MM.1S (cell line): ENCODE measurements around the gene ST6GALNAC2.
A peak's percentile ranks its signal among the peaks of the same experiment; 100 is the strongest.

Experiments used
- DNase-seq: peaks from one replicate; pipeline ENCODE4 v3.0.0-alpha.2; 2015
- H2AFZ ChIP-seq: fragments of 300-600 bp; sonication (generic); 2 replicates; pipeline ENCODE4 v1.6.0; 2016; ENCODE audit warnings: antibody characterized with exemption, low read length
- H3F3A ChIP-seq: fragments of 300-600 bp; sonication (generic); 2 replicates; pipeline ENCODE4 v1.6.1; 2016; ENCODE audit warnings: mild to moderate bottlenecking, antibody characterized with exemption, low read length, moderate library complexity, mixed read lengths; ENCODE audit not compliant: insufficient read depth
- H3K27ac ChIP-seq: fragments of 300-600 bp; sonication (generic); 2 replicates; pipeline ENCODE4 v1.5.1; 2016; ENCODE audit warnings: mild to moderate bottlenecking, low read length
- H3K27me3 ChIP-seq: fragments of 300-600 bp; sonication (generic); replicated peaks from 2 replicates; pipeline ENCODE4 v1.6.0; 2016; ENCODE audit warnings: low read length; ENCODE audit not compliant: insufficient read depth
- H3K36me3 ChIP-seq: fragments of 300-600 bp; sonication (generic); replicated peaks from 2 replicates; pipeline ENCODE4 v1.6.1; 2016; ENCODE audit warnings: mild to moderate bottlenecking, low read length, mixed read lengths; ENCODE audit not compliant: insufficient read depth
- H3K4me1 ChIP-seq: fragments of 300-600 bp; sonication (generic); 2 replicates; pipeline ENCODE4 v1.6.1; 2016; ENCODE audit warnings: low read length, mixed read lengths
- H3K4me2 ChIP-seq: fragments of 300-600 bp; sonication (generic); 2 replicates; pipeline ENCODE4 v1.6.0; 2016; ENCODE audit warnings: low read depth, low read length
- H3K4me3 ChIP-seq: fragments of 300-600 bp; sonication (generic); 2 replicates; pipeline ENCODE4 v1.5.1; 2016; ENCODE audit warnings: low read length, mixed read lengths
- H3K79me2 ChIP-seq: fragments of 300-600 bp; sonication (generic); 2 replicates; pipeline ENCODE4 v1.6.1; 2016; ENCODE audit warnings: mixed run types, low read length, mixed read lengths
- H3K9ac ChIP-seq: fragments of 300-600 bp; sonication (generic); 2 replicates; pipeline ENCODE4 v1.6.1; 2016; ENCODE audit warnings: low read length, mixed read lengths
- H3K9me2 ChIP-seq: fragments of 300-600 bp; sonication (generic); replicated peaks from 2 replicates; pipeline ENCODE4 v1.6.1; 2016; ENCODE audit warnings: mild to moderate bottlenecking, low read length, mixed read lengths; ENCODE audit not compliant: insufficient read depth
- H3K9me3 ChIP-seq: fragments of 300-600 bp; sonication (generic); replicated peaks from 2 replicates; pipeline ENCODE4 v1.6.1; 2016; ENCODE audit warnings: mild to moderate bottlenecking, low read length, mixed read lengths; ENCODE audit not compliant: insufficient read depth
- H4K20me1 ChIP-seq: fragments of 300-600 bp; sonication (generic); 2 replicates; pipeline ENCODE4 v1.6.1; 2016; ENCODE audit warnings: mild to moderate bottlenecking, low read length, moderate library complexity, mixed read lengths; ENCODE audit not compliant: insufficient read depth
- EZH2 ChIP-seq: fragments of 300-600 bp; sonication (generic); optimal IDR thresholded peaks from 2 replicates; pipeline ENCODE3; 2017; ENCODE audit warnings: low read depth, mild to moderate bottlenecking, antibody characterized with exemption, low read length, mixed read lengths
- EZH2phosphoT487 ChIP-seq: fragments of 300-600 bp; sonication (generic); IDR thresholded peaks from 2 replicates; pipeline ENCODE4 v1.6.1; 2018; ENCODE audit warnings: antibody characterized with exemption, low read length
- TF ChIP-seq, protein P1 (sequence below): fragments of 300-600 bp; sonication (generic); IDR thresholded peaks from 2 replicates; pipeline ENCODE4 v1.5.1; 2016; ENCODE audit warnings: antibody characterized with exemption, low read length, mixed read lengths

Gene ST6GALNAC2

DNA sequence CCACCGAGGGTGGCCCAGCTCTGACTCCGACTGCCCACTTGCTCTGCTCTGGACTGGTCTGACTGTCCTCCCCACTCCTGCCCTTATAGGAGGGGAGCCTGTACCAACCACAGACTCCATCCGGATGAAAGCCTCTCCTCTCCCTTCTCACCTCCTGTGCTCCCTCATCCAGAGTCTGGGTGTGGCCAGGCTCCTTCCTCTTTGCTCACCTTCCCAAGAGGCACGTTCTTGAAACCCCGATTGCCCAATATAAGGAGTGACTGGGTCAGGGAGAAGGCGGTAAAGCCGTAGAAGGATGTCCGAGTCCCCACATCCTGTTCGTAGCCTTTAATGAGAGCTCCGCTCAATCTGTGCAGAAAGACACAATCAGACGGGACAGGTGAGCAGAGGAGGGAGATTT, 40.8 kb upstream of the ST6GALNAC2 start:
- TF ChIP-seq EZH2phosphoT487 = no peak
- TF ChIP-seq EZH2 = no peak
- TF ChIP-seq, protein P1, sequence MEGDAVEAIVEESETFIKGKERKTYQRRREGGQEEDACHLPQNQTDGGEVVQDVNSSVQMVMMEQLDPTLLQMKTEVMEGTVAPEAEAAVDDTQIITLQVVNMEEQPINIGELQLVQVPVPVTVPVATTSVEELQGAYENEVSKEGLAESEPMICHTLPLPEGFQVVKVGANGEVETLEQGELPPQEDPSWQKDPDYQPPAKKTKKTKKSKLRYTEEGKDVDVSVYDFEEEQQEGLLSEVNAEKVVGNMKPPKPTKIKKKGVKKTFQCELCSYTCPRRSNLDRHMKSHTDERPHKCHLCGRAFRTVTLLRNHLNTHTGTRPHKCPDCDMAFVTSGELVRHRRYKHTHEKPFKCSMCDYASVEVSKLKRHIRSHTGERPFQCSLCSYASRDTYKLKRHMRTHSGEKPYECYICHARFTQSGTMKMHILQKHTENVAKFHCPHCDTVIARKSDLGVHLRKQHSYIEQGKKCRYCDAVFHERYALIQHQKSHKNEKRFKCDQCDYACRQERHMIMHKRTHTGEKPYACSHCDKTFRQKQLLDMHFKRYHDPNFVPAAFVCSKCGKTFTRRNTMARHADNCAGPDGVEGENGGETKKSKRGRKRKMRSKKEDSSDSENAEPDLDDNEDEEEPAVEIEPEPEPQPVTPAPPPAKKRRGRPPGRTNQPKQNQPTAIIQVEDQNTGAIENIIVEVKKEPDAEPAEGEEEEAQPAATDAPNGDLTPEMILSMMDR = no peak
- no peak overlapping the region for H3K27ac ChIP-seq
- H3K36me3 ChIP-seq = no peaks in the 10 kb centered on the region
- no peak overlapping the region for H3K4me3 ChIP-seq
- no peak overlapping the region for H2AFZ ChIP-seq
- H4K20me1 ChIP-seq = no peaks in the 10 kb centered on the region
- H3K79me2 ChIP-seq = no peaks in the 10 kb centered on the region
- no peak overlapping the region for H3K4me2 ChIP-seq
- H3K9ac ChIP-seq = no peak overlapping the region
- H3K9me3 ChIP-seq = no peaks in the 10 kb centered on the region
- no peaks in the 10 kb centered on the region for H3K9me2 ChIP-seq
- no peaks in the 10 kb centered on the region for H3K4me1 ChIP-seq
- DNase-seq = no peak
- no peaks in the 10 kb centered on the region for H3F3A ChIP-seq
- H3K27me3 ChIP-seq = peaks cover 55% of the 10 kb centered on the region

DNA sequence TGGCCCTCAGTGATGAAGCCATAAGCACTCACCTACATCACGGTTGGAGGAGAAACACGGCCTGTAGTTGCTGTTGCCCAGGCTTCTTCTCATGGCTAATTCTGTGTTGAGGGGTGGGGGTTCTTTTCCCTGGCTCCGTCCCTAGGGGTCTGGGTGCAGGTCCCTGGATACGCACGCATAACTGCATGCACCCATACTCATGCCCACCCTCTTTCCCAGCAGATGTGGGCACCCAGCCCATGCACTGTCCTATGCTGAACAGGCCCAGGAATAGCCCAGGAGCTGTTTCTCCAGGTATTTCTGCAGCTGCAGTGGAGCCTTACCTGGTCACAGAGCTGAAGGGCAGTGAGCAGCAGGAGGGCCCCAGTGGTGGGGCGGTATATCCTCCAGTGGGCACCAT, 39.8 kb upstream of the ST6GALNAC2 start:
- Histone ChIP-seq H3F3A (no peaks in the 10 kb centered on the region), H3K9me2 (no peaks in the 10 kb centered on the region), H3K4me1 (no peaks in the 10 kb centered on the region), H3K27ac (no peak overlapping the region), H3K4me2 (no peak overlapping the region), H3K9me3 (no peaks in the 10 kb centered on the region), H3K27me3 (peaks cover 55% of the 10 kb centered on the region), H3K79me2 (no peaks in the 10 kb centered on the region), H4K20me1 (no peaks in the 10 kb centered on the region; the same call in 1 of the 2 replicates), H2AFZ (no peak overlapping the region), H3K36me3 (no peaks in the 10 kb centered on the region), H3K9ac (no peak overlapping the region), H3K4me3 (no peak overlapping the region)
- no peak for DNase-seq
- TF ChIP-seq EZH2 = no peak
- TF ChIP-seq, protein P1 = no peak
- TF ChIP-seq EZH2phosphoT487 = no peak

DNA sequence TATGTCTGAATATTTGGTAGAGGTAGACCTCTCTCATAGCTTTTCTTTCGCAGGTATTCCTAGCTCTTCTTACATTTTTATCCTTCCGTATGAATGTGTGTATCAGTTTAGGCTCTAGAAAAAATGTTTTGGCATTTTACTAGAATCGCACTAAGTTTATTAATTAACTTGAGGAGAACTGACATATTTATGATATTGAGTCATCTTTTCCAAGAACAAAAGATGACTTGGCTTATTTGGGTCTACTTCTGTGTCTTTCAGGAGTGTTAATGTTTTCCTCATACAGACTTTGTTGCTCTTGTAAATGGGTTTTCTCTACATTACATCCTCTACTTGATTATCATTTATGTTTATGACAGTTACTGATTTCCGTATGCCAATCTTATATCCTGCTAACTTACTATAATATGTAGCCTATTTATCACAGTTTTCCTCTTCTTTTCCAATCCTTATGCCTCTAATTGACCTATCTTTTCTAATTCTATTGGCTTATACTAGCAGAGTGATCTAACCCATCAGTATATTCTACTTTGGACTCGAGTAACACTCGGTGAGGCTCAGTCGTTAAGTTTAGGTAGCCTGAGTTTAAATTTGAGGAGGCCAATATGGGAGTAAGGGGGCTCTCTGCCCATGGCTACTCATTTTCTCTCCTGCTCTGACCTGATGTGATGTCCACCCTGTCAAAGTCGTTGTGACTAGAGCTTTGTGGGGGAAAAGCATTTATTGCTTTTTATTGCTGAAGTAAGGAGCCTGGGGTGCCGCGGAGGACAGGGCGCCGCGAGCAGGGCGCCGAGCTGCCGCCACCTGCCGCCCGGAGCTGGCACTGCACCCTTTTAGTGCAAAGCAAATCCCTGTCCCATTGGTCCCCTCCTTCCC, 37.8 kb upstream of the ST6GALNAC2 start:
- Histone ChIP-seq H3K27me3 (peaks cover 57% of the 10 kb centered on the region), H2AFZ (no peak overlapping the region), H3K79me2 (no peaks in the 10 kb centered on the region), H3K27ac (no peak overlapping the region), H3K36me3 (no peaks in the 10 kb centered on the region), H3K9me3 (no peaks in the 10 kb centered on the region), H3K4me3 (no peak overlapping the region), H3K9me2 (no peaks in the 10 kb centered on the region), H3F3A (no peaks in the 10 kb centered on the region), H3K4me2 (no peak overlapping the region), H3K4me1 (no peaks in the 10 kb centered on the region), H4K20me1 (no peaks in the 10 kb centered on the region; the same call in 1 of the 2 replicates), H3K9ac (no peak overlapping the region)
- no peak for TF ChIP-seq EZH2
- TF ChIP-seq, protein P1 = peak; percentile 81
- peak; percentile 62 for DNase-seq
